GM18499 (cell line): ENCODE measurements around the gene ZNRF3.

Experiments
- ATAC-seq: cut with Tn5 transposase; IDR thresholded peaks from one replicate; pipeline ENCODE4 v1.9.1; 2021; ENCODE audit warnings: moderate number of reproducible peaks; ENCODE audit not compliant: insufficient read depth, unreplicated experiment

The ZNRF3 gene

DNA sequence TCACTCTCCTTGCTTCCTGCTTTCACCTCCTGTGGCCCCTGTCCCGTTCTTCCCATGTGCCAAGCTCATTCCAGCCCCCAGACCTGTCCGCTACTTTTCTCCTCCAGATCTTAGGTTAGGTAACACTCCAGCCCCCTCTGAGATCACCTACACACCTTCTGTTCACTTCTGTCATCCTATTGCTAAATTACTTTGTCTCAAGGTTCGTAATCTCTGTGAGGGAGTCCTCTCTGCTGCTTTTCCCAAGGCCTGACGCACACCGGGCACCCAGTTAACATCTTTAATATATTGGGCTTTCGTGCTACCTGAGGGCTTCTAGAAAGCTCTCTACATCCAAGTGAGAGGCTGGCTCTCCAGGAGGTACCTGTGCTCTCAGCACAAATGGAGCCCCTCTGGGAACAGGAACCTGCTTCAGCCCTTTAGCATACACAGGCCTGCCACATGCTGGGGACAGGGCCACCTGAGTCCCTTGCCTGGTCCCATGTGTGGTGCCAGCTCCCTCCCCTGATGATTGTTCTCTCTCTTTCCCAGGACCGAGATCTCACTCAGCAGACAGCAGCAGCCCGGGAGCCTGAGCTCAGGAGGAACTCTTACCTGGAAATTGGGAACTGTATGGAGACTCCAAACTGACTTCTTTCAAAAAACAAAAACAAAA lies 169.8 kb downstream of the ZNRF3 start:
- ATAC-seq, result no peak

DNA sequence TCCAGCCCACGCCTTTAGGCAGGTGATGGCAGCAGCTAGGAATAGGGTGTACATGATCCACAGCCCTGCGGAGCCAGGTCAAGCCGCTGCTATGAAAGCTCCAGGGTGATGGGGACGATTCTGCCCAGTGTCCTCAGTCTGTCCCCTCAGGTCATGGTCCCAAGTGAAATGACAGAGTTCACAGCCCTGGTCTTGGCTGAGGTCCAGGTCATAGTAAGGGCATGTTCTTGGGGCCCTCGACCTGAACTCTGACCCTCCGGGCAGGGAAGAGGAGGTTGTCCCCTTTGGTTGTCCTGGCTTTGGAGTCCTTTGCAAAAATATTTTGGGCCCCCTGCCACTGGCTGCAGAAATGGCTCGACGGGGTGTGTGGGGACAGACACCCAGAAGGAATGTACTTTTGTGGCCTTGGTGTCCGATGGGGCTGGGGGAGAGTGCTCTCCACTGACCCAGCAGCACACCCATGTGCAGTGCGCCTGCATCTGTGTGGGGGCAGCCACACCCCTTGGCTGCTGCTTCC lies 170.9 kb downstream of the ZNRF3 start:
- ATAC-seq, result no peak

DNA sequence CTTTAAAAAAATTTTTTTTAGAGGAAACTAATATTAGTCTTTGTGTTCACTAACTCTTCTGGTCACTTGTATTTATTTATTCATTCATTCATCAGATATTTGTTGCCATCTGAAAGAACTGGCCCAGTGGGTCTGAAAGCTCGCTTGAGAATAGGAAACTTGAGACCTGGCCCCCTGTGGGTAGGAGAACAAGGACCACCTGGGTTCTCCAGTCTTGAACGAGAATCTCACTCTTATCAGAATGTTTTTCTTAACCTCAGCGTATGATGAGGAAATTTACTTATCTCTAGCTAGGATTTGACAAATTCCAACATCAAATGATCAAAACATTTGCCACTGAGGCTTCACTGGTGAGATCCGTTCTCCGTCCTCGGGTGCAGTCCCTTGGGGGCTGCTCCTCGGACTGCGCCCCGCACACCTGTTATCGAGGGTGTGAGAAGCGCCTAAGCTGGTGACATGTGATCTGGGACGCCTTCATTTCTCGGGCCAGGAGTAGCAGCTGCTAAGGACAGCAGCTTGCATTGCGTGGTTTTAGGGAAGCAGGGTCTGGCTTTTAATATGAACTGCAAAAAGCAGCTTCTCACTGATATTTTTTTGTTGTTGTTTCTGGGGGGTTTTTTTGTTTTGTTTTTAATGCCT lies 171.9 kb downstream of the ZNRF3 start:
- ATAC-seq, result no peak

DNA sequence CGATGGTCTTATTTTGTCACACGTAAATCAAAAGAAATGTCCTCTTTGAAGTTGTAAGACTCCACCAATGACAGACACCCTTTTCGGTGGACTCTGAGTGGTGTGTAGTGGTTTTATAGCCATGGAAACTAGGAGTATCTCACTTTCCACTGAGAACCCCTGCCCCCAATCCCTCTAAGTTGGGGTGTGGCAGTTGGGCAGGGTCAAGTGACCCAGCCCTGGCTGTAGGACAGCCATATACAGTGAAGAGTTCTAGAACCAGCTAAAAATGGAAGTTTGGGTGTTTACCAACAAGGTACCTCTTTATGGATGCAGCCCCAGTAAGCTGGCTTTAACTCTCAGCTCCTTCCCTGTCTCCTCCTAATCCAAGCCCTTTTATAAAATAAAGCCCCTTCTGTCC lies 173.1 kb downstream of the ZNRF3 start:
- no peak for ATAC-seq

DNA sequence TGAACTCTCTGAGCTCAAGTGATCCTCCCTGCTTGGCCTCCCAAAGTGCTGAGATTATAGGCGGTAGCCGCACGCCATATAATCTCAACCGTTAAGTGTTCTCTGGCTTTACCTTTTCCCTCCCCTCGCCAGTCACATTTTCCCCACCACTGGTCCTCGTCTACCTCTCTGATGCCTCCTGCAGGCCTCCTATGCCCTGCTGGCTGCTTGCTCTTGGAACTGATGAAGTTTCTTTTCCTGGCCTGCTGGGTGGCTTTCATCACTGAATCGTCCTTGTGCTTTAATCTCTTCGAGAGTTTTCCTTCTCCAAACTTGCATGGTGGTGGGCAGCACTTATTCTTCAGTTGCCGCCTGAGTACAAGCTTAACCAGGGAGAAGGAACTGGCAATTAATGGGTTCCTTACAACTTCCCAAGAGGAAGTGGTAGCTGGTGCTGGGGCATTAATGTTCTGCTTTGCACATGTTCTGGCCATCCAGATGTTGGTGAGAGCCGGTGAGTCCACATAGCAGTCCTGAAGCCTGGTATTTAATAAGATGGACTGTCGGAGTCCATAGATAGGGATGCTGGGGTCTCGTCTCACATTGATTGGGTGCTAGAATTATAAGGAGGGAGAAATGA lies 177.0 kb downstream of the ZNRF3 start:
- ATAC-seq, result no peak

DNA sequence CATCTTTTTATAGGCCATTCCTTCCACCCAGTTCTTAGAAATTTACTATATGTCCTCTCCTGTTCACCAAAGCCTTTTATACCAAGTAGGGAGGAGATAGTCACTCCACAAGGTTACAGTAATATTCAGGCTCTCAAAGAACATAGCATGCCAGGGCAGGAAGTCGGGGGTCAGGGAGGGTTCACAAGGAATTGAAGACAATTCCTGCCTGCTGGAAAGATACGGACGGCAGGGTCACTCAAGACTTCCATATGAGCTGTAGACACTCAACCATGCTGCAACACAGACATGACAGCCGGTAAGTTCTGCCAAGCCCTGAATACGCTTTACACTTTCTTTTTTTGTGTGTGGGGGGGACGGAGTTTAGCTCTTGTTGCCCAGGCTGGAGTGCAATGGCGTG lies 177.6 kb downstream of the ZNRF3 start:
- ATAC-seq, result no peak

DNA sequence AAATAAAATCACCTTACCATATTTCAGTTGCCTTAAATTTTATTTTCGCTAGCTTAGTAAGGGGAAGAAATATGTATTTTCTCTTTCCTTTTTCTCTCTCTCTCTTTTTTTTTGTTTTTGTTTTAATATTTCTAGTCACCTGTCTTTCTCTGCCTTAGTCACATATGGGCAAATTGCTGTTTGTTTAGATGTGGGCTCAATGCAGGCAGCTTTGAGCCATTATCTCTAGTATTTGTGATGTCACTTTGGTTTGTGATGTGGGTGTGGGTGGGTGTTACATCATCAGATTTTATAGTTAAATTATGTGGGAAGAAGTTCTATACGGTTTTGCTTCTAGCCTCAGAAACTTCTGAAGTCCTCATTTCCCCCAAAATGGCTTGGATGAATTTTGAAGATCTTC lies 178.4 kb downstream of the ZNRF3 start, which contains the start of gene C22orf31:
TSS of gene C22orf31 (minus strand) at position 59 of the 400 bp plus-strand sequence. CDS start at position 20, 39 bp downstream.
- ATAC-seq, result no peak

DNA sequence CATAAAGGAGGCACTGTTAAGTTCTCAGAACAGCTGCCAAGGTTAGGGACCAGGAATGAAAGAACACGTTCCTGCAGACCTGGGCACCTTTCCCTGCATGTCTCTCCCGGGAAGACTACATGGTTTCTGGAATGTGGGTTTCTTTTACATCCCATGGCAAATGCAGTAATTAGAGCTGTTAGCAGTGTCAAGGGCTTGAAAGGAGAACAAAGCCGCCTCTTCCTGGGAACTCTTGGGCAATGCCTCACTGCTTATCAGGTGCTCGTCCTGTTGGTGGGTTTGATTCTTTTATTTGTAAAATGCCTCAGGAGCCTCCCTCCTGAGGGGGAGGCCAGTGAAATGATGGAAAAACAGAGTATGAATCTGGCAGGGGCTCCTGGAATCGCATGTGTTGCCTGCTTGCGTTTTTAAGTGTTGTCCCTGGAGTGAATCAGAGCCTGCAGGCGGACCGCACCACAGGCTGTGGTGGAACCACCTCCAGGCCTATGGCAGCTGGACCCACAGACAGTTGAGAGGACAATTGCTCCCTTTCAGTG lies 179.0 kb downstream of the ZNRF3 start:
- ATAC-seq, result no peak

DNA sequence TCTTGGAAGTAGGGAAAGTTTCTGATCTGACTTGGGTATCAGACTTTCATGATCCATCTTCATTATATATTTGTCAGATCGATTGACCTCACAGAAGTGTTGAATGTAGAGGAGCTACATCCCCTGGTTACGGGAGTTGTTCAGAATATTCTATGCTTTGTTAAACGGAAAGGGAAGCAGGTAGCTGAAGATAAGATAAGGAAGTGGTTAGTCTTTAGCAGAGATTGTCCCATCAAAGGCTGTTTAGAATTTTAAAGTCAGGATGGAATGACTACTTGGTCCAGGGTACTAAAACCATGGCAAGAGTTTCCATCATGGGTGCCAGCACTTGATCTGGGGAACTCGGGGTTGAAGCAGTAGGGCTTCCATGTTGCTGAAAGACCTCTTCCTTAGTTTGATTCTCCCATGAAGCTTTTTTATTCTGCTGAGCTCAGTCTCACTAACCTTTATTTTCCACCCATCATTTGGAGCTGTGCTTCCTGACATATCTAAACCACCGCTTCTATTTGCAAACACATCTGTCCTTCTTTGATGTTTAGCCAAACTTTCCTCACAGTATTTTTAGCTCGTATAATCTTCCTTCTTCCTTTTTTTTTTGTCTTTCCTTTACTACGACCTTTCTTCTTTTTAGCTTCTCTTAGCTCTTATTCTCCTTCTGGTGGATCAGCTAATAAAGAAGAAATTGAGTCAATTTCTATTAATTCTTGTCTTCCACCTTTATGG lies 182.3 kb downstream of the ZNRF3 start:
- ATAC-seq, result no peak

DNA sequence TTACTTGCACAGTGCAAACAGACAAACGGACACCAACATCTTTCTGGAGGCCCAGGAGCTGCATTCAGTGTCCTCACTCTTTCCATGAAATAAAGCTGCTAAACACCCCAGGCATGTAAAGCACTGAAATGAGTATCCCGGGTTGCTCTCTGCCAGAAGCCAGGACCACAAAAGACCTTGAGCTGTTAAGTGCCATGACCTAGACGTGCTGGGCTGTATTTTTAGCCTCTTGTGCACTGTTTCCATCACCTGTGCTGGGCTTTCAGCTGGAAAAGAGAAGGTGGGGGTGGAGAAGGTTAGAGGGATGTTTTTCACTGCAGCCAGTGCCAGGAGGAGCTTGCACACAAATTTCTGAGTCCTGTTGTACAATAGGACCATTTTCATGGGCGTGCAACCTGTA lies 186.1 kb downstream of the ZNRF3 start:
- ATAC-seq, result no peak

DNA sequence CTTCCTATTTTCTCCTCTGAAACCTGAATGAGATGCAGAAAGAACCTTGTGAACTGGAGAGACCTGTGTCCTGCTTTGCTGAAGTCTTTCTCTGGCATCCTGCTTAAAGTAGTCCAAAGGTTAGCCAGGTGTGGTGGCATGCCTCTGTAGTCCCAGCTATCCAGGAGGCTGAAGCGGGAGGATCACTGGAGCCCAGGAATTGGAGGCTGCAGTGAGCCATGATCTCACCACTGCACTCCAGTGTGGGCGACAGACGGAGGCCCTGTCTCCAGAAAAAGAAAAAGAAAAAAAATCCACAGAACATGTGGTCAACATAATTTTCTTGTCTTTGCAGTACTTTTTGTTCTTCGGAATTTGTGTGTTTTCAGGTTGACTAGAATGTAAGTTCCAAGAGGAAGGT lies 187.1 kb downstream of the ZNRF3 start:
- no peak for ATAC-seq

DNA sequence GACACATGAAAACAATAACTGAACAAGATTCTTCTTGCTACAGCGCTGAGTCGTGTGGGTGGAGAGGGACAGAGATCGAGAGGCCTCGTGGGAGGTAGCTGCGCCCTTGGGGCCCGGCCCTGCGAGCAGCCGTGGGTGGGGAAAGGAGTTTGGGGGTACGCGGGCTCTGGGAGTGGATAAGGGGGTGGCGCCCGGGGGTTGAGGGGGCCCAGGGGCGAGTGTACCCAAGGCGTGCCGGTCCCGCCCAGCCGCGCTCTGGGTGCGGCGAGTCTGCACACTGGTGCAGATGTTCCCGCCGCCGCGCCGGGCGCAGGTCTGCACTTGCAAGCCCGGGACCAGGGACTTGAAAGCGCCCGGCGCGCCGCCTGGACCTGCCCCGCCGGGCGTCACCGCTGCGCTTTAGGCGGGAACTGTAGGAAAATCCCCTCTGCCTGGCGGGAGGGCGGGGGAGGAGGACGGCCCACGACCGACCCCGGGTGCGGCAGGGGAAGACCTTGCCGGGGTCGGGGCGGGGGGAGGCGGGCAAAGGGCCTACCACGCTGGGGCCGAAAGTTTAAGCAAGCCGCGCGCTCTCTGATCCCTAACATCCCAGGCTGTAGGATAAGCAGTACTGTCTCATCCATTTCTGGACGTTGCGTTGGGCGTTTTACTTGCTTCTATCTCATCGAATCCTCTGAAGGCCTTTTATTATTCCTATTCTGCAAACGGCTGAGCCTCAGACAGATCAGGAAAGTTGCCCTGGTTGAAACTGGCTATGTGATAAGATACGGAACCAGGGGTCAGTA lies 188.1 kb downstream of the ZNRF3 start:
- no peak for ATAC-seq

DNA sequence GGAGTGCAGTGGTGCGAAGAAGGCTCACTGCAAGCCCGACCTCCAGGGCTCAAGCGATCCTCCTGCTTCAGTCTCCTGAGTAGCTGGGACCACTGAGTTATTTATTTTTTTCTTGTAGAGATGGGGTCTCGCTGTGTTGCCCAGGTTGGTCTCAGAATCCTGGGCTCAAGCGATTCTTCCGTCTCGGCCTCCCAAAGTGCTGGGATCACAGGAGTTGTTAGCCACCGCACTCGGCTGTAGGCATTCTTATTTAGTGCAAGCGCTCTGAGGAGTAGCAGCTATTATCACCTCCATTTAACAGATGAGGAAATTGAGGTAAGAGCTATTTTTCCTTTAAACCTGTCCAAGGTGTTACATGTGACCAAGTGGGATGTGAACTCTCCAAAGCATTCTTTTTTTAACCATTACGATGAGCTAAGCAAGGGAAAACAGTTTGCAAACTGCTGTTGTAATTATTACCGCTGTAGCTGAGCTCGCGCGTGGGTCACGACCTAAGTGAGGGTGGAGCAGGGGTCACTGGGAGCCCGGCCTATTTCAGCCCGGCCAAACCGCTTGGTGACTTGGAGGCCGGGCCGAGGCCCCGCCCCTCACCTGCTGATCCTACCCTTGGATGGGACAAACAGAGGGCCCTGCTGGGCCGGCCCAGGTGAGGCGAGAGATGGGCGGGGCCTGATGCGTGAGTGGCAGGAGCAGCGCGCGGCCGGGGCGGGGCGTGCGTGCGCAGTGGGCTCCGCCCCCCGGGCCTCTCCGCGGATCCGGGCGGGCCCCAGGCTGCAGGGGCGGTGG lies 189.0 kb downstream of the ZNRF3 start:
- no peak for ATAC-seq

DNA sequence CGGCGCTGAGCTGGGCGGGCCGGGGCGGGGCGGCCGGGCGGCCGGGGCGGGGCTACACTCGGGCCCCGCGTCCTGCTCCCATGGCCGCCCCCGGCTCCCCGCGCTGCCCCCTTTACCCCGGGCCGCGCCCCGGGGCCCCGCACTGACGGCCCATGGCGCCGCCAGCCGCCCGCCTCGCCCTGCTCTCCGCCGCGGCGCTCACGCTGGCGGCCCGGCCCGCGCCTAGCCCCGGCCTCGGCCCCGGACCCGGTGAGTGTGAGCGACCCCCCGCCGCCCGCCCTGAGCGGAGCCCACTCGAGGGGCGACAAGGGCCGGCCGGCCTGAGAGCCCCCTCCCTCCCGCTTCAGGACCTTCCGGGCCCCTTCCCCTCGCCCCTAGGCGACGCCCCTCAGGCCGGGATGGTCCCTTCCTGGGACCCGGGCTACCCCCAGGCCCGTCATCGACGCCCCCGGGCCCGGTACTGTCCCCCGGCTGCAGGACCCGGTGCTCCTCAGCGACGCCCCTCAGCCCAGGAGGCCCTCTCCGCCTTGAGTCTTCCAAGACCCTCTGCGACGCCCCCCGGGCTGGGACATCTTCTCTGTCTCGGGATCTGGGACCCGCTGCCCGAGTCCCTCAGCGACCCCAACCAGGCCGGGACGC lies 189.7 kb downstream of the ZNRF3 start, which contains the start of gene KREMEN1:
TSS of gene KREMEN1 (plus strand) at position 57 of the 639 bp plus-strand sequence. CDS start at position 153, 96 bp downstream.
- no peak for ATAC-seq

DNA sequence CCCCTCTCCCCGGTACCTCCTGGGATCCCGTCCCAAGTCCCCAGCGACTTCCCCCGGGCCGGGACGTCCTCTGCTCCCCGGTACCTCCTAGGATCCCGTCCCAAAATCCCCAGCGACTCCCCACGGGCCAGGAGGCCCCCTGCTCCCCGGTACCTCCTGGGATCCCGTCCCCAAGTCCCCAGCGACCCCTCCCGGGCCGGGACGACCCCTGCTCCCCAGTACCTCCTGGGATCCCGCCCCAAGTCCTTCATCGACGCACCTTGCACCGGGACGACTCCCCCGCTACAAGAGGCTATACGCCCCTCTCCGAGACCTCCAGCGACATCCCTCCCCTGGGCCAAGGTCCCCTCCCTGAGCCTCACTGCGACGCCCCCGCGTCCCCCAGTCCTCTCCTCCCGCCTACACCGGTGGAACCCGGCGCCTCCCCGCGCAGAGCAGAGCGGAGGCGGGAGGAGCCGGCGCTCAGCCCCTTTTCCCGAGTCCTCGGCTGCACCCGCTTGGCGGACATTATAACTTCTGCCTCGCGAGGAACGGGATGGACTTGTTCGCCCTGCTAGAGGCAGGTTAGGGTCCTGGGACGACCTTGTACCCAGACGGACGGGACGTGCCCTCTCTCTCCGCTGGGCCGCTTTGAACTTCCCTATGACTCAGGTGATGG lies 190.4 kb downstream of the ZNRF3 start:
- no peak for ATAC-seq

DNA sequence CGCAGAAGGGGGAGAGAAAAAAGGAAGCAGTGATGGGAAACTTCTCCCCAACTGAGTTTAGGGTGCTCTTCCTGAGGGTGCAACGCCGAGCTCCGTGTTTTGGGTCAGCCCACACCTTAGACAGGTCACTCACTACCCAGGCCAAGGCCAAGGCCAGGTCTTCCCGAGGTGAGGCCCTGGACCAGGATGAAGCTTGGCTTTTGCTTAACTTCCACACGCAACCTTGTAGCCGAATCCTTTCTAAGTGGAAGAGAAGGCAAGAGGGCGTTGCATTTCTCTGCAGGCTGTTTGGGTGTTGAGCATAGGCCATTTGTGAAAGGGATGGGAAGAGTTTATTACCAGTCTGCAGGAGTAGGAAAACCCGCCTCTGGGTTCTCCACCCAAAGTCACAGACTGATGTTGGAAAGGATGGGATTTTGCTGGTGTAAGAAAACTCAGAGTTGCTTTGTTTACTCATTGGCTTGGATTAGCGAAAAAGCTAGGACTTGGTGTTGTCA lies 191.0 kb downstream of the ZNRF3 start:
- ATAC-seq, result no peak

DNA sequence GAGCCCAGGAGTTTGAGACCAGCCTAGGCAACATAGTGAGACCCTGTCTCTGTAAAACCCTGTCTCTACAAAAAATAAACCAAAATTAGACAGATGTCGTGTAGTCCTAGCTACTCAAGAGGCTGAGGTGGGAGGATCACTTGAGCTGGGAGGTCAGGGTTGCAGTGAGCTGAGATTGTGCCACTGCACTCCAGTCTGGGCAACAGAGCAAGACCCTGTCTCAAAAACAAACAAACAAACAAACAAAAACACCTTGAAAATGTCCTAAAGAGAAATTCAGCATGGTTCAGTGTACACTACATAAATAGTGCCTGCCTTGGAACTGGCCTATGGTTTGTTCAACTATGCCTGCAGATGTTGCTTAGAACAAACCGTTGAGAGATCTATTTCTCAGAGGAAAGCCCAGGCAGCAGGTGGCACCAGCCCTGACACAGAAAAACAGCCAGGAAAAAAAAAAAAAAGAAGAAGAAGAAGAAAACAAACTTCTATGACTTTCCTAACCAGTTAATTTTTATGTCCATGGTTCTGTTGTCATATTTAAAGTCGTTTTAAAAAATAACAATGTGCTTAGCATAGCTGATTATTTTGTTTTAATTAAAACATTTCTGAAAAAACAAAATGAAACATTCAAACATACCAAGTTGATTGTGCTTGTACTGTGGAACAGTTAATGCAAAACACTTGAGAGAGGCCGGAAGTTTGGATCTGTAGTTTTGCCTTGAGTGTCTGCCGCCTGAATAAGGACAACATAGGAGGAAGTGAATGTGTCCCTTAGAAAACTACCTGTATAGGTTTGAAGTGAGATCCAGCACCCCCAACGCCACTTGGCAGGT lies 194.9 kb downstream of the ZNRF3 start:
- ATAC-seq, result no peak
